Ectodermal cell (in vitro differentiated cells): ENCODE measurements around the gene GOLT1B. TPM values are rescaled to one million over a fixed set of nuclear protein-coding genes. Genes with fewer than 3 reads are reported as not detected.
"Not testable (repeated sequence)": the region's sequence is repeated elsewhere in the genome, so short reads cannot be mapped to it uniquely, and the experiment has no call there.

Experiments
- H3K27ac ChIP-seq: 2 replicates; pipeline ENCODE4 v1.7.0; 2013; ENCODE audit warnings: mild to moderate bottlenecking, low read depth, low read length; ENCODE audit not compliant: insufficient read depth, poor library complexity, severe bottlenecking
- H3K27me3 ChIP-seq: 2 replicates; pipeline ENCODE4 v1.7.0; 2013; ENCODE audit warnings: mild to moderate bottlenecking, low read length; ENCODE audit not compliant: insufficient read depth, control insufficient read depth, poor library complexity, severe bottlenecking
- H3K36me3 ChIP-seq: one replicate; pipeline ENCODE4 v1.7.0; 2013; ENCODE audit warnings: low read length; ENCODE audit not compliant: control insufficient read depth, insufficient read depth
- H3K4me1 ChIP-seq: one replicate; pipeline ENCODE4 v1.7.0; 2013; ENCODE audit warnings: low read length; ENCODE audit not compliant: control insufficient read depth, insufficient read depth
- H3K4me3 ChIP-seq: 2 replicates; pipeline ENCODE4 v1.7.0; 2013; ENCODE audit warnings: low read depth, low read length, control low read depth; ENCODE audit not compliant: insufficient read depth
- H3K9me3 ChIP-seq: 2 replicates; pipeline ENCODE4 v1.7.0; 2013; ENCODE audit warnings: mild to moderate bottlenecking, low read length, moderate library complexity; ENCODE audit not compliant: control insufficient read depth
- WGBS, 2 experiments: methylation state at CpG; one replicate each; pipeline ENCODE4 v1.1.7; 2013; ENCODE audit warnings: missing lambda C conversion rate in 2 of 2; 5-methylcytosine and 5-hydroxymethylcytosine counted together
- polyA plus RNA-seq, 4 experiments: library from polyadenylated mRNA; stranded (reverse); fragments of 50-300 nt; gene quantifications; one replicate each; pipeline ENCODE4 v1.2.3, GENCODE V29; 2013

GOLT1B gene
- polyA plus RNA-seq (2013, experiment 1 of 4), result 59.4 TPM
- polyA plus RNA-seq (2013, experiment 2 of 4), result 53.3 TPM
- polyA plus RNA-seq (2013, experiment 3 of 4), result 38.4 TPM
- 44.5 TPM for polyA plus RNA-seq (2013, experiment 4 of 4)

DNA sequence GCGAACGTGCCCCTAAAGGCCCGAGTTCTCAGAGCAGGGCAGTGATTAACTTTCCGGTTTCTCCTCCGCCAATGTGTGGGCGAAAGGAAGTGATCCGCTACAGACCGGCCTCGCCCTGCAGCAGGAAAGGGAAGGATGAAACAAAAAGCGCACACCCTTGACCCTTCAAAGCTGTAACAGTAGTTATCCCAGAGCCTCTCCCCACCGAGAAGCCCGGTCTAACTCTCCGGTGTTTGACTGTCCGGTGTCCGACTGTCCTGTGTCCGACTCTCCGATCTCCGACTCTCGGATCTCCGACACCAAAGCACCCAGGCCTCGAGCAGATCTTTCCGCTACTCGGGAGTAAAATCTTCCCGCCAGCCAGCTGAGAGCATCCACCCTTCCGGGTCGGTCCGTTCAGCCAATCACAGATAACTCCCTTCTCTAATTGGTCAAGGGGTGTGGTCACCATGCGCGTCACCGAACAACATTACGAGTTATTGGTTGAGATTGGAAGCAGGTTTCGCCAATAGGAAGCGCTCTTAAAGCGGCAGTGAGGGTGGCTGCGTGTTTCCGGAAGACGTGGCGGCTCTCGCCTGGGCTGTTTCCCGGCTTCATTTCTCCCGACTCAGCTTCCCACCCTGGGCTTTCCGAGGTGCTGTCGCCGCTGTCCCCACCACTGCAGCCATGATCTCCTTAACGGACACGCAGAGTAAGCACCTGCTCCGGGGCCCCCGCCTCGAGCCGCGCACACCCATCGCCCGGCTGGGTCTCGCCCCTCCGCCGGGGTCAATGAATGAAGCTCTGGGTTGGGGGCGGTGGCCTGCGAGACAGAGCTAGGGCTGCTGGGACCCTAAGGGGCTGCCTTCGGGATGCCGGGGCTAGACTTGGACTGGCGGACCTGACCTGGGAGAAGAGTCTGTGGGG lies at the start of gene GOLT1B, which contains the start of gene RECQL:
Gene GOLT1B (plus strand): TSS at position 532 of the 906 bp plus-strand sequence. CDS start 135 bp downstream, at position 667.
Gene RECQL (minus strand): TSS at position 378 of the 906 bp plus-strand sequence. CDS start 2,065 bp downstream, outside the sequence.
- Histone ChIP-seq H3K27ac (peak within 1 kb of the TSS; percentile 87), H3K4me3 (peak within 1 kb of the TSS; percentile 88), H3K4me1 (no peaks in the 10 kb centered on the region), H3K27me3 (no peaks in the 10 kb centered on the region), H3K36me3 (peaks cover 10% of the 10 kb centered on the region), H3K9me3 (no peaks in the 10 kb centered on the region)
- WGBS, 2 experiments, result 0 to 1% methylated on average over 61 of the region's 61 CpGs

- no peak overlapping the region for H3K27ac ChIP-seq
- no peaks in the 10 kb centered on the region for H3K27me3 ChIP-seq
- WGBS, 2 experiments, result 95 to 98% methylated on average over 4 of the region's 4 CpGs
- no peak overlapping the region for H3K4me3 ChIP-seq
- no peaks in the 10 kb centered on the region for H3K4me1 ChIP-seq
- H3K36me3 ChIP-seq, result no peaks in the 10 kb centered on the region
- H3K9me3 ChIP-seq, result no peaks in the 10 kb centered on the region
Measured at GRCh38 chr12:21453312-21453852, 48.2 kb upstream of the GOLT1B start.

DNA sequence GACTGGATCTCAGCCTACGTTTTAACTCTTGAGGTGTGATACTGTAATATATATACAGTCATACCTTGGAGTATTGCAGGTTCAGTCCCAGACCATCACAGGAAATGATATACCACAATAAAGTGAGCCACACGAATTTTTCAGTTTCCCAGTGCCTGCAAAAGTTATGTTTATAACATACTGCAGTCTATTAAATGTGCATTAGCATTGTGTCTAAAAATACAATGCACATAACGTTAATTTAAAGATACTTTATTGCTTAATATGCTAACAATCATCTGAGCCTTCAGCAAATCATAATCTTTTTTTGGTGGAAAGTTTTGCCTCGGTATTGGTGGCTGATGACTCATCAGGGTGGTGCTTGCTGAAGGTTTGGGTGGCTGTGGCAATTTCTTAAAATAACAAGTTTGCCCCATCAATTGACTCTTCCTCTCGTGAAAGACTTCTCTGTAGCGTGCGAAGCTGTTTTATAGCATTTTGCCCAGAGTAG lies 45.3 kb upstream of the GOLT1B start:
- Histone ChIP-seq H3K4me3 (no peak overlapping the region), H3K27me3 (no peaks in the 10 kb centered on the region)
- 74 to 76% methylated on average over 5 to 6 of the region's 7 CpGs for WGBS, 2 experiments

GRCh38 chr12:21459474-21459873 lies 42.1 kb upstream of the GOLT1B start:
- Histone ChIP-seq H3K27me3 (no peaks in the 10 kb centered on the region), H3K4me1 (no peaks in the 10 kb centered on the region), H3K4me3 (no peak overlapping the region), H3K36me3 (no peaks in the 10 kb centered on the region), H3K9me3 (no peaks in the 10 kb centered on the region), H3K27ac (no peak overlapping the region)
- 95 to 96% methylated on average over 2 of the region's 2 CpGs for WGBS, 2 experiments

More for the DNA sequence above, 45.3 kb upstream of the GOLT1B start:
- no peaks in the 10 kb centered on the region for H3K4me1 ChIP-seq
- no peak overlapping the region for H3K27ac ChIP-seq
- H3K36me3 ChIP-seq, result no peaks in the 10 kb centered on the region
- no peaks in the 10 kb centered on the region for H3K9me3 ChIP-seq

DNA sequence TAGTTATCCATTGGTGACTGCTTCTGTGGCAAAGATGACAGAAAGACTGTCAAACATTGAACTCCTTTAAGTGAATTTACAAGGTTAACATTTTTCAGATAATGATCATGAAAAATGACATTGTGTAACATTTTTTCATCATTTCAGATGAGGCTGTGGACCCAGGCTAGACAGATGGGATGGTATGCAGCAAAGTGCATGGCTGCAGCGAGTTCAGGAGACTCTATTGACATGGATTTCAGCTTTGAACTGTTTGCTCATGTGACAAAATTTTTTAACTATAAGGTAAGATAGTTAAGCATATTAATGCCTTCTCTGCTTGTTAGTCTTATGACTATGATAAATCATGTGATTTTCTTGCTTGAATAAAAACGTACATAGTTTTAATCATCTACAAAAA lies 34.3 kb upstream of the GOLT1B start:
- not testable (repeated sequence) for H3K9me3 ChIP-seq, H3K27ac ChIP-seq, H3K27me3 ChIP-seq, H3K4me1 ChIP-seq, H3K4me3 ChIP-seq, H3K36me3 ChIP-seq
- 94 to 100% methylated on average over 2 of the region's 2 CpGs for WGBS, 2 experiments

DNA sequence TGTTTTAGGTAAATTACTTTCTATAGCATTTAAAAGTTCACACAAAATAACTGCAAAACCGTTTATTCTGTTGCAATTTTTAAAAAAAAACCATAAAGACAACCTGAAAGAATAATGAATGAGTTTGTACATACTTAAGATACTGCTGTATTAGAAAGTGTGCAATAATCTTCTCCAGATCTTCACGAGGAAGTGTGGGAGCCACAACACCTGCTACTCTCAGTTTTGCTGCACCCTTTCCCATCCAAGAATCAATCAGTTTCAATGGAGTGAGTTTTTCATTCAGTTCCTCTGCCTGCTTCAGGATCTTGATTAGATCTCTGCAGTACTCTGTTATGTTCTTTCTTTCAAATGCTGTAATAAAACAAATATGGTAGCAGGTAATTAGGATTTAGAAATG lies 30.3 kb upstream of the GOLT1B start:
- Histone ChIP-seq H3K27ac (no peak overlapping the region), H3K4me3 (no peak overlapping the region), H3K4me1 (no peaks in the 10 kb centered on the region), H3K9me3 (no peaks in the 10 kb centered on the region), H3K27me3 (no peaks in the 10 kb centered on the region), H3K36me3 (peaks cover 14% of the 10 kb centered on the region)
- 92 to 100% methylated on average over 1 of the region's 2 CpGs for WGBS, 2 experiments

GRCh38 chr12:21472197-21472823 lies 29.3 kb upstream of the GOLT1B start:
- WGBS, 2 experiments, result 97 to 98% methylated on average over 6 to 7 of the region's 7 CpGs
- peaks cover 14% of the 10 kb centered on the region for H3K36me3 ChIP-seq

GRCh38 chr12:21475552-21475951 lies 26.0 kb upstream of the GOLT1B start:
- no peaks in the 10 kb centered on the region for H3K27me3 ChIP-seq

More at GRCh38 chr12:21472197-21472823, 29.3 kb upstream of the GOLT1B start:
- no peak overlapping the region for H3K27ac ChIP-seq
- H3K4me3 ChIP-seq, result no peak overlapping the region
- no peaks in the 10 kb centered on the region for H3K27me3 ChIP-seq
- H3K9me3 ChIP-seq, result no peaks in the 10 kb centered on the region
- no peaks in the 10 kb centered on the region for H3K4me1 ChIP-seq

GRCh38 chr12:21476949-21477348 lies 24.6 kb upstream of the GOLT1B start:
- Histone ChIP-seq H3K9me3 (no peaks in the 10 kb centered on the region), H3K27ac (no peak overlapping the region), H3K4me3 (no peak overlapping the region), H3K36me3 (peaks cover 14% of the 10 kb centered on the region), H3K4me1 (no peaks in the 10 kb centered on the region), H3K27me3 (no peaks in the 10 kb centered on the region)
- 92 to 100% methylated on average over 1 of the region's 3 CpGs for WGBS, 2 experiments

More at GRCh38 chr12:21475552-21475951, 26.0 kb upstream of the GOLT1B start:
- H3K36me3 ChIP-seq, result peaks cover 14% of the 10 kb centered on the region
- H3K4me1 ChIP-seq, result no peaks in the 10 kb centered on the region
- WGBS, 2 experiments, result 100% methylated on average over 1 of the region's 1 CpG
- no peak overlapping the region for H3K27ac ChIP-seq
- no peaks in the 10 kb centered on the region for H3K9me3 ChIP-seq
- H3K4me3 ChIP-seq, result no peak overlapping the region
